LNCaP clone FGC (cell line): ENCODE results near the gene CCDC200.
A peak's percentile ranks its signal among the peaks of the same experiment; 100 is the strongest.

Experiments
- DNase-seq: peaks from one replicate; pipeline ENCODE4 v3.0.0-alpha.2; 2011; ENCODE audit warnings: low read depth
- H3K4me3 ChIP-seq: 2 replicates; pipeline ENCODE4 v1.5.1; 2011; ENCODE audit warnings: mild to moderate bottlenecking, low read depth, low read length, control low read depth
- CTCF ChIP-seq: IDR thresholded peaks from 2 replicates; pipeline ENCODE4 v1.5.1; 2012; ENCODE audit warnings: mild to moderate bottlenecking; ENCODE audit not compliant: control insufficient read depth, insufficient read depth; ENCODE audit errors: extremely low read depth

CCDC200 gene

GRCh38 chr17:43216369-43216761 is 12.1 kb downstream of the CCDC200 start:
- H3K4me3 ChIP-seq: no peak overlapping the region
- no peak for TF ChIP-seq CTCF
- no peak for DNase-seq

- no peak overlapping the region for H3K4me3 ChIP-seq
- DNase-seq: no peak
- TF ChIP-seq CTCF: no peak
Measured at GRCh38 chr17:43215341-43215740, 13.1 kb downstream of the CCDC200 start.

- no peak for DNase-seq
- no peak for TF ChIP-seq CTCF
- no peak overlapping the region for H3K4me3 ChIP-seq
Measured at GRCh38 chr17:43213545-43213944, 14.9 kb downstream of the CCDC200 start.

GRCh38 chr17:43212641-43213490 is 15.6 kb downstream of the CCDC200 start:
- peak; percentile 4 for DNase-seq

GRCh38 chr17:43211480-43212402 is 16.7 kb downstream of the CCDC200 start, which contains the start of gene TMEM106A:
Gene TMEM106A, plus strand, starts transcription at chr17:43211875. Its CDS starts 1,167 bp downstream, at chr17:43213042.
- H3K4me3 ChIP-seq: no peak within 1 kb of the TSS
- no peak for TF ChIP-seq CTCF
- no peak for DNase-seq

More at GRCh38 chr17:43212641-43213490, 15.6 kb downstream of the CCDC200 start:
- no peak overlapping the region for H3K4me3 ChIP-seq
- no peak for TF ChIP-seq CTCF

GRCh38 chr17:43211123-43211479 is 17.3 kb downstream of the CCDC200 start:
- no peak for TF ChIP-seq CTCF
- no peak overlapping the region for H3K4me3 ChIP-seq
- no peak for DNase-seq
